Choroid plexus epithelial cell (primary cell): Measurements from ENCODE around the gene GFM1.
A peak's percentile ranks its signal among the peaks of the same experiment; 100 is the strongest.

Source experiments
- DNase-seq: peaks from one replicate; pipeline ENCODE4 v3.0.0-alpha.2; 2010; ENCODE audit warnings: low read depth
- H3K4me3 ChIP-seq: 2 replicates; pipeline ENCODE4 v1.5.1; 2011; ENCODE audit warnings: low read depth, mild to moderate bottlenecking, control low read depth, low read length, moderate library complexity
- TF ChIP-seq, protein P1 (sequence below): conservative IDR thresholded peaks from 2 replicates; pipeline ENCODE4 v1.5.1; 2011; ENCODE audit warnings: low read depth, mild to moderate bottlenecking, control low read depth, inconsistent platforms, low read length, moderate library complexity

GFM1 gene

GRCh38 chr3:158711886-158712285 is 67.6 kb downstream of the GFM1 start:
- no peak overlapping the region for H3K4me3 ChIP-seq
- peak; percentile 79 for DNase-seq
- TF ChIP-seq, protein P1, sequence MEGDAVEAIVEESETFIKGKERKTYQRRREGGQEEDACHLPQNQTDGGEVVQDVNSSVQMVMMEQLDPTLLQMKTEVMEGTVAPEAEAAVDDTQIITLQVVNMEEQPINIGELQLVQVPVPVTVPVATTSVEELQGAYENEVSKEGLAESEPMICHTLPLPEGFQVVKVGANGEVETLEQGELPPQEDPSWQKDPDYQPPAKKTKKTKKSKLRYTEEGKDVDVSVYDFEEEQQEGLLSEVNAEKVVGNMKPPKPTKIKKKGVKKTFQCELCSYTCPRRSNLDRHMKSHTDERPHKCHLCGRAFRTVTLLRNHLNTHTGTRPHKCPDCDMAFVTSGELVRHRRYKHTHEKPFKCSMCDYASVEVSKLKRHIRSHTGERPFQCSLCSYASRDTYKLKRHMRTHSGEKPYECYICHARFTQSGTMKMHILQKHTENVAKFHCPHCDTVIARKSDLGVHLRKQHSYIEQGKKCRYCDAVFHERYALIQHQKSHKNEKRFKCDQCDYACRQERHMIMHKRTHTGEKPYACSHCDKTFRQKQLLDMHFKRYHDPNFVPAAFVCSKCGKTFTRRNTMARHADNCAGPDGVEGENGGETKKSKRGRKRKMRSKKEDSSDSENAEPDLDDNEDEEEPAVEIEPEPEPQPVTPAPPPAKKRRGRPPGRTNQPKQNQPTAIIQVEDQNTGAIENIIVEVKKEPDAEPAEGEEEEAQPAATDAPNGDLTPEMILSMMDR = no peak

DNA sequence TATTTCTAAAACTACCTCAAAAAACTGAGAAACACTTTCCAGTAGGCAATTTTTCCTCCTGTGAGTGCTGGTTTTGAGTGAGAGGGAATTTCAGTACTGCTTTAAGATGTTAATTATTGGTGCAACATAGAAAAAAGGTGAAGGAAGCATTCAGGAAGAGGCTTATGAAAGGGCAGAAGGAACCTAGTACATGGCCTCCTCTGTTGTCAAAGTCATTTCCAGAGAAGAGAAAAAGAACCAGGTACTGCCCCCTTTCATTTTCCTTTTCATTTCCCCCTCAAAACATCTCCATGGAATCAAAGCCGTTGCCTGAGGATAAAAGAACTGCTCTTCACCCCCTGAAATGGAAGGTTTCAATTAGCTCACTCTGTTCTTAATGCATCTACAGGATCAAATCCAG is 68.1 kb downstream of the GFM1 start:
- TF ChIP-seq, protein P1 = no peak
- no peak overlapping the region for H3K4me3 ChIP-seq
- DNase-seq = no peak

DNA sequence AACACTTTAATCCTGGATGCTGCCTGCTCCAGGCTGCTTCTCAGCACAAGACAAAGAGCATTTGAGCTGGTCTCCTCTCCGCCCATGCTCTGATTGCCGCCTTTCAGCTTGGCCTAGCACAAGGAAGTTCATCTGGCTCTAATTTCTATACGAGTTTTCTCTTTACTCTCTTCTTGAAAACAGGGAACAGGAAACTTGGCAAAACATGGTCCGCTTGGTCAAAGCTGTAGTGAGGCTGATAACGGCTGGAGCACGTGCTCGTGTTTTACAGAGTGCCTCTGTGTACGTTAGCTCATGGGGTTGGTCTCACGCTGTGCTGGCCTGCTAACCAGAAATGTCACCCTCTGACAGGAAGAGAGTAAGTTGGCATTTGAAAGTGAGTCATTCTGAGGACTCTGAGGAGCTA is 68.8 kb downstream of the GFM1 start:
- no peak overlapping the region for H3K4me3 ChIP-seq
- TF ChIP-seq, protein P1 = no peak
- DNase-seq = peak; percentile 97

- no peak overlapping the region for H3K4me3 ChIP-seq
- TF ChIP-seq, protein P1 = no peak
- DNase-seq = peak; percentile 30
These were observed 73.2 kb downstream of the GFM1 start for GRCh38 chr3:158717576-158717975.

DNA sequence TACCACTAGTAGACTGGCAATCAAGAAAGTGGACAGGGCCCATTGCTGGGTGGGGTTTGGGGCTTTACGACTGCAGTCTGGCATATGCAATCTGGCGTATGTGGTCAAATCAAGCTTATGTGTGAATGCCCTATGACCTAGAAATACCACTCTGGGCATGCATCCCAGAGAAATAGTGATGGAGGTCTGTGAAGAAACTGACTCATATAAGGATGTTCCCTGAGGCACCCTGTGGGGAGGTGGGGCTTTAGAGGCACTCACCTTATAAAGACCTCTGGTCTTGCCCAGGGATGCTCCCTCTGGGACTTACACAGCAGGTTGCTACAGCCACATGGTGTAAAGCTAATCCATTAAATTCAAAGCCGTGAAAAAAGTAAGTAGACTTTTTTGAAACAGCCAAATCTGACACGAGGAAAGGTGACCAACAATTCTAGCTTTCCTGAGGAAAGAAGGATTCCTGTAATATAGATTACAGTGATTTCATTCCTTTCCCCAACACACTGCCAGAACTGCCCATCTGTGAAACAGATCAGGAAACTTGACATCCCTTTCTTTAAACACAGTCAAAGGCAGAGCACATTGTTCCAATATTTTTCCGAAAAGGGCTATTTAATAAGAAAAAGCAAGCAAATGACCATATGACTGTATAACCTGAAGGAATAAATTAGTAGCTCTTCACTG is 74.3 kb downstream of the GFM1 start:
- TF ChIP-seq, protein P1 = no peak
- peak; percentile 97 for DNase-seq

DNA sequence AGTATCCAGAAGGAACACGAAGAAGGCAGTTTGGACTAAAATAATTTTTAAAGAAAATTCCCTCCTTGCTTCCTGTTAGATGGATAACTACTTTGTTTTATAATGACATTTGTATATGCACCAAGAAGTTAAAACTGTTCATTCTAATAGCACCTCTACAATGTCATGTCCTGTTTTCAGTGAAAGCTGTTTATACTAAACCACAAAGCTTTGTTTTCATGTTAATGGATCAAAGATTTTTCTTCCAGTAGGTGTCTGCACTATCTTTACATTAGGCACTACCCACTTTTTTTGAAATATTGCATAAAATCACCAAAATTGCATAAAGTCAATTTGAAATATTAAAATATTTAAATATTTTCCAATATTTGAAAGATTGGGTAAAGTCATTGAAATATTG is 77.8 kb downstream of the GFM1 start:
- TF ChIP-seq, protein P1 = no peak
- DNase-seq = no peak
- no peak overlapping the region for H3K4me3 ChIP-seq

More for the DNA sequence above, 74.3 kb downstream of the GFM1 start:
- no peak overlapping the region for H3K4me3 ChIP-seq

DNA sequence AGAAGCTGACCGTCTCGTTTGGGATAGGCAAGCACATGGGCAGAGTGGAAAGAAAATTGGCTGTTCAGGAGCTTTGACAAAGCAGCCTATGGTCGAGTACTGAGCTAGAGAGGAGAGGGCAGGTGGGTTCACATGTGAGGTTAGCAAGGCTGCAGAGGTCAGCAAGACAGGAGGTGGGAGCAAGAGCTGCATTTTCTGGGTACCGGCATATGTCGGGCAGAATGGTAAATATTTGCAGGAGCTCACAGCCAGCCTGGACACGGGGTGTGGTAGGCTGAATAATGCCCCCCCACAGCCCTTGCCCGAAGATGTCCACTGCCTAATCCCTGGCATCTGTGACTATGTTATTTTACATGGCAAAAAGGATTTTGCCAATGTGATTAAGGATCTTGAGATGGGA is 79.7 kb downstream of the GFM1 start:
- DNase-seq = no peak
- H3K4me3 ChIP-seq = no peak overlapping the region
- TF ChIP-seq, protein P1 = no peak
